Lung (tissue), 12 donors: ENCODE results near the gene PELI3. TPM values are rescaled to one million over a fixed set of nuclear protein-coding genes. Genes with fewer than 3 reads are reported as not detected.

Source experiments
- ATAC-seq: fragments of 200-7000 bp; cut with Tn5 transposase; one replicate; pipeline ENCODE4 v1.9.1; 2020; ENCODE audit warnings: moderate number of reproducible peaks; ENCODE audit not compliant: insufficient read depth, low FRiP score
- DNase-seq, 3 donors: peaks; one replicate each; pipeline ENCODE4 v3.0.0-alpha.2; 2013 to 2017
- H3K27ac ChIP-seq, 2 donors: one replicate each; pipeline ENCODE4 v1.5.1; 2013; ENCODE audit warnings: mild to moderate bottlenecking in 2 of 2, moderate library complexity in 2 of 2, control low read depth in 1 of 2, inconsistent platforms in 1 of 2, low read depth in 1 of 2, low read length in 1 of 2
- H3K27me3 ChIP-seq, 3 donors: one replicate each; pipeline ENCODE4 v1.5.1; 2013; ENCODE audit warnings: low read length in 2 of 3; ENCODE audit not compliant: control insufficient read depth in 3 of 3, insufficient read depth in 3 of 3
- H3K36me3 ChIP-seq, 4 donors: one replicate each; pipeline ENCODE4 v1.5.1; 2013; ENCODE audit warnings: low read length in 4 of 4, mild to moderate bottlenecking in 1 of 4, moderate library complexity in 1 of 4; ENCODE audit not compliant: control insufficient read depth in 4 of 4, insufficient read depth in 4 of 4
- H3K4me1 ChIP-seq, 5 donors: one replicate each; pipeline ENCODE4 v1.5.1; 2013; ENCODE audit warnings: low read length in 5 of 5, mild to moderate bottlenecking in 2 of 5, moderate library complexity in 1 of 5; ENCODE audit not compliant: control insufficient read depth in 5 of 5, insufficient read depth in 5 of 5
- H3K4me3 ChIP-seq: one replicate; pipeline ENCODE4 v1.5.1; 2013; ENCODE audit warnings: mild to moderate bottlenecking, control low read depth, moderate library complexity
- H3K9ac ChIP-seq, 2 donors: one replicate each; pipeline ENCODE4 v1.5.1; 2013; ENCODE audit warnings: low read length in 2 of 2, control low read depth in 1 of 2; ENCODE audit not compliant: insufficient read depth in 1 of 2
- H3K9me3 ChIP-seq, 4 donors: one replicate each; pipeline ENCODE4 v1.5.1; 2013; ENCODE audit warnings: low read length in 3 of 4, mild to moderate bottlenecking in 1 of 4, moderate library complexity in 1 of 4; ENCODE audit not compliant: control insufficient read depth in 4 of 4, insufficient read depth in 3 of 4
- CTCF ChIP-seq: IDR thresholded peaks from 2 replicates; pipeline ENCODE4 v1.5.1; 2012; ENCODE audit warnings: mild to moderate bottlenecking; ENCODE audit errors: control extremely low read depth, extremely low read depth
- WGBS, 2 donors: extraction: QIAGEN DNeasy Blood & Tissue Kit; methylation state at CpG; one replicate each; pipeline ENCODE4 v1.1.7; 2013; 5-methylcytosine and 5-hydroxymethylcytosine counted together
- polyA plus RNA-seq, 2 donors: library from polyadenylated mRNA; stranded (reverse); fragments of 200-250 nt; gene quantifications; one replicate each; pipeline ENCODE4 v1.2.1, GENCODE V29; 2013
- total RNA-seq, 2 donors: library from RNA; depleted of rRNA in 1 of 2; stranded (reverse); fragments of >200 nt in 1 of 2; gene quantifications; one replicate each; pipeline ENCODE4 v1.2.1, GENCODE V29; 2014 to 2021
- donor health status: control.
- donor health status: control.
- donor health status: Bipolar disorder and iron deficiency.
- donor health status: healthy.
- donor health status: DM: yes; HTN: yes; CAD: no.

The PELI3 gene
- total and polyA plus RNA-seq, 4 donors, result 4.9 to 12.6 (median 7.5) TPM

GRCh38 chr11:66505276-66505816 lies 38.6 kb downstream of the PELI3 start:
- H3K4me3 ChIP-seq, result no peak overlapping the region
- no peaks in the 10 kb centered on the region for H3K27me3 ChIP-seq
- DNase-seq (no peak), ATAC-seq (no peak)
- no peak overlapping the region for H3K9ac ChIP-seq
- H3K4me1 ChIP-seq, result no peaks in the 10 kb centered on the region
- no peak overlapping the region for H3K27ac ChIP-seq
- peaks cover 0 to 6% (median 0%) of the 10 kb centered on the region in 4 donors for H3K36me3 ChIP-seq
- no peaks in the 10 kb centered on the region for H3K9me3 ChIP-seq
- WGBS, 2 donors, result 0 to 78% methylated on average over 1 of the region's 1 CpG
- no peak for TF ChIP-seq CTCF

- Histone ChIP-seq H3K27ac (no peak overlapping the region), H3K36me3 (peaks cover 0 to 10% (median 5%) of the 10 kb centered on the region in 4 donors), H3K9me3 (no peaks in the 10 kb centered on the region), H3K4me3 (no peak overlapping the region), H3K4me1 (peaks cover 0 to 8% (median 2%) of the 10 kb centered on the region in 5 donors), H3K27me3 (no peaks in the 10 kb centered on the region), H3K9ac (no peak overlapping the region)
- ATAC-seq (no peak), DNase-seq (no peak)
- WGBS, 2 donors, result 73 to 79% methylated on average over 7 of the region's 7 CpGs
- TF ChIP-seq CTCF, result no peak
Observed at GRCh38 chr11:66509131-66509561, 42.4 kb downstream of the PELI3 start.

GRCh38 chr11:66510271-66510989 lies 43.7 kb downstream of the PELI3 start, which contains the start of gene BBS1:
TSS of gene BBS1 (plus strand) at chr11:66510635. CDS start at chr11:66510660, 25 bp downstream.
- Histone ChIP-seq H3K9me3 (no peaks in the 10 kb centered on the region), H3K9ac (peak within 1 kb of the TSS; percentile 68 to 69), H3K36me3 (peaks cover under 1 to 14% (median 7%) of the 10 kb centered on the region in 4 donors), H3K4me3 (peak within 1 kb of the TSS; percentile 81), H3K4me1 (peaks cover 0 to 8% (median 4%) of the 10 kb centered on the region in 5 donors), H3K27ac (no peak within 1 kb of the TSS), H3K27me3 (no peaks in the 10 kb centered on the region)
- peak; percentile 94 for ATAC-seq
- WGBS, 2 donors, result 1% methylated on average over 31 of the region's 31 CpGs
- peak; percentile 85 to 86 (median 86) for DNase-seq
- TF ChIP-seq CTCF, result no peak
